GM18505 (cell line): ENCODE data around the gene PRR35.

Source experiments
- ATAC-seq: cut with Tn5 transposase; IDR thresholded peaks from one replicate; pipeline ENCODE4 v1.9.1; 2021; ENCODE audit not compliant: unreplicated experiment
- POLR2A ChIP-seq: IDR thresholded peaks from 4 replicates; pipeline ENCODE4 v1.6.1; 2011; ENCODE audit warnings: borderline replicate concordance; ENCODE audit not compliant: insufficient read depth, insufficient read length; ENCODE audit errors: extremely low read depth

The PRR35 gene

DNA sequence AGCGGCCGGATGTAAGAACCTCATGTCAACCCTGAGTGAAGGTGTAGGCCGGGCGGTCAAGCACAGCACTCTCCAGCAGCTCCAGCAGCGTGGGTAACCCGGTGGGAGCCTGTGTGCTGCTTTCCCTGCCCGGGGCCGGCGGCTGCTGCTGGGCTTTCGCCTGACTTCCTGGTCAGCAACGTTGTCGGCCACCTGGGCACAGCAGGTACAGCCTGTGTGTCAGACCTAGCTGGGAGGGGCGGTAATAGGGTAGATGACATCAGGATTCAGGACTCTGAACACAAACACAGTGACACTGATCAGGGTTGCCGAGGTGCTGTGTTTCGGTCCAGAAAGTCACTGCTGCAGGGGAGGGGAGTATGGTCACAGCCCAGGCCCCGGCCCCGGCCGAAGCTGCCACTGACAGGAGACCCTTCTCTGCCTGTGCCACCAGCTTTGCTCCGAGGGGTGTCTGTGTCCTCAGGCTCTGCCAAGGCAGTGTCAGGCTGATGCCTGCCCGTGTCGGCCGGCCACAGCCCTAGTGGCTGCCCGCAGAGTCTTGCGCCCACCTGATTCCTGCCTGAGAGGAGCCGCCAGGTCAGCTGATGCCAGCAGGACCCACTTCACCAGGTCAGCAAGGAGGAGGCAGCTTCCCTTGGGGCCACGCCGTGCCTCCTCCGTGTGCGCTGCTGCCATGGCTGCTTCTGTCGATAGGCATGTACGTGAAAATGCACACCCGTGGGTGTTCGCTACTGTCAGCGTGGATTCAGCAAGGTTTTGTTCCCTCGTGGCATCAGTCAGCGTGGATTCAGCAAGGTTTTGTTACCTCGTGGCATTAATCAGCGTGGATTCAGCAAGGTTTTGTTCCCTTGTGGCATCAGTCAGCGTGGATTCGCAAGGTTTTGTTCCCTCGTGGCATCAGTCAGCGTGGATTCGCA lies 38.9 kb downstream of the PRR35 start:
- no peak for TF ChIP-seq POLR2A
- ATAC-seq, result no peak

- no peak for ATAC-seq
- no peak for TF ChIP-seq POLR2A
Measured at GRCh38 chr16:600781-601180, 40.6 kb downstream of the PRR35 start.

DNA sequence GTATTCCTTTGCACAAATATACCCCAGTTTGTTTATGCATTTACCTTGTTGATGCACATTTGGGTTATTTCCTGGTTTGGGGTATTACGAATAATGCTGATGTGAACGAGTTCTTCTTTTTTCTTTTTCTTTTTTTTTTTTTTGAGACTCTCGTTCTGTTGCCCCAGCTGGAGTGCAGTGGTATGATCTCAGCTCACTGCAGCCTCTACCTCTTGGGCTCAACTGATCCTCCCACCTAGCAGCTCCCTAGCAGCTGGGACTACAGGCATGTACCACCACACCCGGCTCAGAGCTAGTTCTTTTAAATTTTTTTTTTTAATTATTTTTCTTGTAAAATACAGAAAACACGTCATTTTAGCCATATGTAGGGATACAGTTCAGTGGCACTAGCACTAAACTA lies 43.7 kb downstream of the PRR35 start:
- no peak for TF ChIP-seq POLR2A
- no peak for ATAC-seq

DNA sequence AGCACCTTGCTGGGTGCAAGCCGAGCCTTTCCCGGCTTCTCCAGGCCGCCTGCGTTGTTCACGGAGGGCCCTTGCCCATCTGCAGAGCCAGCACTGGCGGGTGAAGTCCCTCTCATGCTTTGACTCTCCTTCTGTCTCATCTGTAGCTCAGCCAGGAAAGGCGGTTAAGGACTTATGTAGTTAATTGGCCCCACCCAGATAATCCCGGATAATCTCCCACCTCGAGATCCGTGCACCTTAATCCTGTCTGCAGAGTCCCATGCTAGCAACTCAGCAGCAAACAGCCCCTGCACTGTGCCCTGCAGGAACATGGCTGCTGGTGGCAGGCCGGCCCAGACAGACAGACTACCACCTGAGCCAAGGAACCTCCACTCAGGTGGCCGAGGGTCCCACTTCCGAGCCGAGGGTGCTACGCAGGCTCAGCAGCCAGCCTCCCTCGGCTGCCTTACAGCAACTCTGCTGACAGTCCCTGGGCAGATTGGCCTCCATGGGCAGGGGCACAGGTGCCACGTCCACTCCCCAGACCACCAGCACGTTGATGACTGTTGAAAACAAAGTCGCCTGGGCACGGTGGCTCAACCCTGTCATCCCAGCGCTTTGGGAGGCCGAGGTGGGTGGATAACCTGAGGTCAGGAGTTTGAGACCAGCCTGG lies 46.6 kb downstream of the PRR35 start:
- TF ChIP-seq POLR2A, result no peak
- no peak for ATAC-seq

GRCh38 chr16:608019-608418 lies 47.8 kb downstream of the PRR35 start:
- ATAC-seq, result no peak
- TF ChIP-seq POLR2A, result no peak

- TF ChIP-seq POLR2A, result no peak
- ATAC-seq, result no peak
Measured at GRCh38 chr16:609316-609715, 49.1 kb downstream of the PRR35 start.

- ATAC-seq, result no peak
- TF ChIP-seq POLR2A, result no peak
Measured at GRCh38 chr16:609984-610383, 49.8 kb downstream of the PRR35 start.

GRCh38 chr16:610513-611381 lies 50.6 kb downstream of the PRR35 start:
- no peak for TF ChIP-seq POLR2A
- ATAC-seq, result no peak

DNA sequence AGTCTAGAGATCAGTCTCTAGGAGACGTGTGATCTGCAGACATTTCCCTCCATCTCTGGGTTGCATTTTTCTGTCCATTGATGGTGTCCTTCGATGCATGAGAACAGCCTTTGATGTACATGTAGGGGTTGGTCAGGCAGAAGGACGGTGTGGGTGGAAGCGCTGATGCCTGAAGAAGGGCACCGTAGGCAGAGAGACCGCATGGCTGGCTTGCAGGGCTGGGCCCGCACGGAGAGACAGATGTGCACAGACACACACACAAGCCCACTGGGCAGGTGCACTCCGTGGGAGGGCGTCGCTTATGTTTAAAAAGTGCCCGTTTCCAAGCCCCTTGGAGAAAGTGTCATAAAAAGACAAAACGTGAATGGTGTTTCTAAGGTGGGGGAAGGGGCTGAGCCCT lies 54.9 kb downstream of the PRR35 start:
- no peak for TF ChIP-seq POLR2A
- ATAC-seq, result no peak
